NOMO-1 (cell line): Measurements from ENCODE around the gene NINJ2.
"Not testable (repeated sequence)": the region's sequence is repeated elsewhere in the genome, so short reads cannot be mapped to it uniquely, and the experiment has no call there.

ENCODE experiments used
- DNase-seq, 2 experiments: peaks; one replicate each; lab custom pipeline; 2025; ENCODE audit not compliant: unreplicated experiment in 2 of 2; lab: John Stamatoyannopoulos, UW

NINJ2 gene

GRCh38 chr12:663293-663871 lies at the start of gene NINJ2:
TSS of gene NINJ2 (minus strand) at chr12:663445. CDS start at chr12:663360, 85 bp downstream.
- no peak for DNase-seq

- no peak for DNase-seq
Observed at GRCh38 chr12:712172-712863, 49.1 kb upstream of the NINJ2 start.

GRCh38 chr12:709455-710020 lies 46.3 kb upstream of the NINJ2 start:
- no peak for DNase-seq

- not testable (repeated sequence) for DNase-seq
Observed at GRCh38 chr12:708084-708483, 44.8 kb upstream of the NINJ2 start.

- DNase-seq, result no peak
Observed at GRCh38 chr12:704516-705242, 41.4 kb upstream of the NINJ2 start.

- DNase-seq, result no peak
Observed at GRCh38 chr12:701896-702539, 38.8 kb upstream of the NINJ2 start.

GRCh38 chr12:700016-700415 lies 36.8 kb upstream of the NINJ2 start:
- DNase-seq, result no peak

- DNase-seq, result not testable (repeated sequence)
Observed at GRCh38 chr12:698222-698621, 35.0 kb upstream of the NINJ2 start.

GRCh38 chr12:697481-697880 lies 34.2 kb upstream of the NINJ2 start:
- DNase-seq, result peak; percentile 43 to 71

GRCh38 chr12:694734-695503 lies 31.7 kb upstream of the NINJ2 start:
- peak; percentile 22 to 69 for DNase-seq

GRCh38 chr12:693934-694533 lies 30.8 kb upstream of the NINJ2 start:
- no peak for DNase-seq

GRCh38 chr12:692274-692673 lies 29.0 kb upstream of the NINJ2 start:
- DNase-seq, result no peak

GRCh38 chr12:690466-690865 lies 27.2 kb upstream of the NINJ2 start:
- no peak for DNase-seq

- peak; percentile 49 to 50 for DNase-seq
Observed at GRCh38 chr12:685388-685787, 22.1 kb upstream of the NINJ2 start.

- no peak for DNase-seq
Observed at GRCh38 chr12:684416-684815, 21.2 kb upstream of the NINJ2 start.

GRCh38 chr12:681568-682256 lies 18.5 kb upstream of the NINJ2 start:
- DNase-seq, result no peak

- no peak for DNase-seq
Observed at GRCh38 chr12:678747-679712, 15.8 kb upstream of the NINJ2 start.

- no peak for DNase-seq
Observed at GRCh38 chr12:675562-675961, 12.3 kb upstream of the NINJ2 start.
